GM18858 (cell line): ENCODE measurements around the gene MAGI1.
"Not testable (repeated sequence)": the region's sequence is repeated elsewhere in the genome, so short reads cannot be mapped to it uniquely, and the experiment has no call there.

ENCODE experiments used
- ATAC-seq: cut with Tn5 transposase; IDR thresholded peaks from one replicate; pipeline ENCODE4 v1.9.1; 2021; ENCODE audit not compliant: unreplicated experiment

MAGI1 gene

GRCh38 chr3:65886391-65886790 lies 152.3 kb downstream of the MAGI1 start:
- ATAC-seq = no peak

- no peak for ATAC-seq
Observed at GRCh38 chr3:65884071-65884470, 154.6 kb downstream of the MAGI1 start.

GRCh38 chr3:65883613-65884012 lies 155.1 kb downstream of the MAGI1 start:
- no peak for ATAC-seq

GRCh38 chr3:65880350-65880749 lies 158.4 kb downstream of the MAGI1 start:
- ATAC-seq = no peak

GRCh38 chr3:65879372-65879771 lies 159.3 kb downstream of the MAGI1 start:
- no peak for ATAC-seq

GRCh38 chr3:65878831-65879230 lies 159.9 kb downstream of the MAGI1 start:
- no peak for ATAC-seq

- ATAC-seq = no peak
Observed at GRCh38 chr3:65877160-65877559, 161.6 kb downstream of the MAGI1 start.

GRCh38 chr3:65876028-65876420 lies 162.7 kb downstream of the MAGI1 start:
- no peak for ATAC-seq

- ATAC-seq = no peak
Observed at GRCh38 chr3:65875393-65876027, 163.2 kb downstream of the MAGI1 start.

- no peak for ATAC-seq
Observed at GRCh38 chr3:65873869-65874268, 164.8 kb downstream of the MAGI1 start.

GRCh38 chr3:65873028-65873427 lies 165.7 kb downstream of the MAGI1 start:
- no peak for ATAC-seq

GRCh38 chr3:65871305-65872141 lies 167.2 kb downstream of the MAGI1 start:
- ATAC-seq = no peak

- ATAC-seq = no peak
Observed at GRCh38 chr3:65869798-65870197, 168.9 kb downstream of the MAGI1 start.

GRCh38 chr3:65867463-65868210 lies 171.1 kb downstream of the MAGI1 start:
- no peak for ATAC-seq

GRCh38 chr3:65864357-65864904 lies 174.3 kb downstream of the MAGI1 start:
- no peak for ATAC-seq

- no peak for ATAC-seq
Observed at GRCh38 chr3:65861718-65862117, 177.0 kb downstream of the MAGI1 start.

GRCh38 chr3:65859612-65860011 lies 179.1 kb downstream of the MAGI1 start:
- not testable (repeated sequence) for ATAC-seq

GRCh38 chr3:65858749-65859148 lies 180.0 kb downstream of the MAGI1 start:
- no peak for ATAC-seq

GRCh38 chr3:65857327-65857726 lies 181.4 kb downstream of the MAGI1 start:
- ATAC-seq = no peak

GRCh38 chr3:65856907-65857306 lies 181.8 kb downstream of the MAGI1 start:
- no peak for ATAC-seq

- ATAC-seq = no peak
Observed at GRCh38 chr3:65855370-65856100, 183.2 kb downstream of the MAGI1 start.
